Measurements from ENCODE around the gene BTBD16.

GRCh38 chr10:122280156-122280555 is 9.1 kb downstream of the BTBD16 start:
- TF ChIP-seq, protein P1, sequence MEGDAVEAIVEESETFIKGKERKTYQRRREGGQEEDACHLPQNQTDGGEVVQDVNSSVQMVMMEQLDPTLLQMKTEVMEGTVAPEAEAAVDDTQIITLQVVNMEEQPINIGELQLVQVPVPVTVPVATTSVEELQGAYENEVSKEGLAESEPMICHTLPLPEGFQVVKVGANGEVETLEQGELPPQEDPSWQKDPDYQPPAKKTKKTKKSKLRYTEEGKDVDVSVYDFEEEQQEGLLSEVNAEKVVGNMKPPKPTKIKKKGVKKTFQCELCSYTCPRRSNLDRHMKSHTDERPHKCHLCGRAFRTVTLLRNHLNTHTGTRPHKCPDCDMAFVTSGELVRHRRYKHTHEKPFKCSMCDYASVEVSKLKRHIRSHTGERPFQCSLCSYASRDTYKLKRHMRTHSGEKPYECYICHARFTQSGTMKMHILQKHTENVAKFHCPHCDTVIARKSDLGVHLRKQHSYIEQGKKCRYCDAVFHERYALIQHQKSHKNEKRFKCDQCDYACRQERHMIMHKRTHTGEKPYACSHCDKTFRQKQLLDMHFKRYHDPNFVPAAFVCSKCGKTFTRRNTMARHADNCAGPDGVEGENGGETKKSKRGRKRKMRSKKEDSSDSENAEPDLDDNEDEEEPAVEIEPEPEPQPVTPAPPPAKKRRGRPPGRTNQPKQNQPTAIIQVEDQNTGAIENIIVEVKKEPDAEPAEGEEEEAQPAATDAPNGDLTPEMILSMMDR (IDR thresholded peaks at IDR 0.05) = no peak
- no peak for TF ChIP-seq SIN3A (IDR thresholded peaks at IDR 0.05; ENCODE audit: borderline replicate concordance, insufficient read depth, low read depth, low read length)
- no peak for TF ChIP-seq POLR2AphosphoS5 (IDR thresholded peaks at IDR 0.05; ENCODE audit: low read depth, low read length)
- TF ChIP-seq, protein P2, sequence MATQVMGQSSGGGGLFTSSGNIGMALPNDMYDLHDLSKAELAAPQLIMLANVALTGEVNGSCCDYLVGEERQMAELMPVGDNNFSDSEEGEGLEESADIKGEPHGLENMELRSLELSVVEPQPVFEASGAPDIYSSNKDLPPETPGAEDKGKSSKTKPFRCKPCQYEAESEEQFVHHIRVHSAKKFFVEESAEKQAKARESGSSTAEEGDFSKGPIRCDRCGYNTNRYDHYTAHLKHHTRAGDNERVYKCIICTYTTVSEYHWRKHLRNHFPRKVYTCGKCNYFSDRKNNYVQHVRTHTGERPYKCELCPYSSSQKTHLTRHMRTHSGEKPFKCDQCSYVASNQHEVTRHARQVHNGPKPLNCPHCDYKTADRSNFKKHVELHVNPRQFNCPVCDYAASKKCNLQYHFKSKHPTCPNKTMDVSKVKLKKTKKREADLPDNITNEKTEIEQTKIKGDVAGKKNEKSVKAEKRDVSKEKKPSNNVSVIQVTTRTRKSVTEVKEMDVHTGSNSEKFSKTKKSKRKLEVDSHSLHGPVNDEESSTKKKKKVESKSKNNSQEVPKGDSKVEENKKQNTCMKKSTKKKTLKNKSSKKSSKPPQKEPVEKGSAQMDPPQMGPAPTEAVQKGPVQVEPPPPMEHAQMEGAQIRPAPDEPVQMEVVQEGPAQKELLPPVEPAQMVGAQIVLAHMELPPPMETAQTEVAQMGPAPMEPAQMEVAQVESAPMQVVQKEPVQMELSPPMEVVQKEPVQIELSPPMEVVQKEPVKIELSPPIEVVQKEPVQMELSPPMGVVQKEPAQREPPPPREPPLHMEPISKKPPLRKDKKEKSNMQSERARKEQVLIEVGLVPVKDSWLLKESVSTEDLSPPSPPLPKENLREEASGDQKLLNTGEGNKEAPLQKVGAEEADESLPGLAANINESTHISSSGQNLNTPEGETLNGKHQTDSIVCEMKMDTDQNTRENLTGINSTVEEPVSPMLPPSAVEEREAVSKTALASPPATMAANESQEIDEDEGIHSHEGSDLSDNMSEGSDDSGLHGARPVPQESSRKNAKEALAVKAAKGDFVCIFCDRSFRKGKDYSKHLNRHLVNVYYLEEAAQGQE (IDR thresholded peaks at IDR 0.05; ENCODE audit: insufficient read depth in 1 of 2, low read depth in 2 of 2, low read length in 1 of 2) = no peak
- TF ChIP-seq TCF7L2 (IDR thresholded peaks at IDR 0.05; ENCODE audit: low read depth, low read length) = no peak

All from Panc1 (cell line).